Caco-2 (cell line): Measurements from ENCODE around the gene GRN. TPM values are rescaled to one million over a fixed set of nuclear protein-coding genes. Genes with fewer than 3 reads are reported as not detected.
A peak's percentile ranks its signal among the peaks of the same experiment; 100 is the strongest.
"Not testable (repeated sequence)": the region's sequence is repeated elsewhere in the genome, so short reads cannot be mapped to it uniquely, and the experiment has no call there.

Source experiments
- BruUV-seq: library from RNA; stranded (reverse); fragments of 400-500 nt; replicated peaks from 2 replicates; lab custom pipeline; 2021; lab: Mats Ljungman, UMichigan
- CTCF ChIA-PET: fragments of 300-600 bp; sonication (Branson Sonifier 250); formaldehyde crosslinking; loops from one replicate; lab custom pipeline; 2022; ENCODE audit warnings: antibody characterized with exemption; lab: Charles Lee
- POLR2A ChIA-PET: fragments of 300-600 bp; sonication (Branson Sonifier 250); formaldehyde crosslinking; loops from one replicate; lab custom pipeline; 2022; ENCODE audit warnings: antibody characterized with exemption; lab: Charles Lee
- DNase-seq, 2 experiments: peaks; one replicate each; pipeline versions ENCODE4 v3.0.0 to v3.0.0-alpha.2; 2020 to 2022
- H3K27me3 ChIP-seq: replicated peaks from 2 replicates; pipeline ENCODE4 v1.6.0; 2011; ENCODE audit warnings: low read length; ENCODE audit not compliant: control insufficient read depth, insufficient read depth
- H3K36me3 ChIP-seq: 2 replicates; pipeline ENCODE4 v1.5.1; 2011; ENCODE audit warnings: low read length; ENCODE audit not compliant: control insufficient read depth, insufficient read depth
- H3K4me1 ChIP-seq: fragments of 250-450 bp; sonication (Bioruptor Pico); 2 replicates; pipeline ENCODE4 v1.5.1; 2020; ENCODE audit warnings: mild to moderate bottlenecking
- H3K4me3 ChIP-seq: 2 replicates; pipeline ENCODE4 v1.5.1; 2011; ENCODE audit warnings: low read depth, mild to moderate bottlenecking, control low read depth, low read length
- H3K9me3 ChIP-seq: fragments of 250-450 bp; sonication (Bioruptor Pico); 2 replicates; pipeline ENCODE4 v1.5.1; 2020; ENCODE audit warnings: mild to moderate bottlenecking, moderate library complexity
- H3K27ac Mint-ChIP-seq: one replicate; pipeline ENCODE4 v1.8.0; 2022; ENCODE audit warnings: mixed read lengths; ENCODE audit not compliant: unreplicated experiment
- H3K27me3 Mint-ChIP-seq: one replicate; pipeline ENCODE4 v1.8.0; 2022; ENCODE audit warnings: mixed read lengths; ENCODE audit not compliant: insufficient read depth, unreplicated experiment
- H3K36me3 Mint-ChIP-seq: one replicate; pipeline ENCODE4 v1.8.0; 2022; ENCODE audit warnings: mild to moderate bottlenecking, mixed read lengths; ENCODE audit not compliant: insufficient read depth, unreplicated experiment
- H3K4me1 Mint-ChIP-seq: one replicate; pipeline ENCODE4 v1.8.0; 2022; ENCODE audit warnings: low read depth, mixed read lengths; ENCODE audit not compliant: unreplicated experiment
- H3K4me3 Mint-ChIP-seq: one replicate; pipeline ENCODE4 v1.8.0; 2022; ENCODE audit warnings: mild to moderate bottlenecking, moderate library complexity, mixed read lengths; ENCODE audit not compliant: unreplicated experiment
- H3K9me3 Mint-ChIP-seq: one replicate; pipeline ENCODE4 v1.8.0; 2022; ENCODE audit warnings: mixed read lengths; ENCODE audit not compliant: unreplicated experiment
- intact Hi-C: fragments of 100-400 bp; cut with micrococcal nuclease; formaldehyde crosslinking; loops from one replicate; pipeline ENCODE4 v1.10.0; 2022; ENCODE audit not compliant: unreplicated experiment
- total RNA-seq: library from RNA; stranded (reverse); gene quantifications from 2 replicates; pipeline ENCODE4 v1.2.3, GENCODE V29; 2022
- TF ChIP-seq, protein P1 (sequence below), 2 experiments: fragments of 200-600 bp in 1 of 2; IDR thresholded peaks; 1 replicate in 1 of 2; 2 replicates in 1 of 2; pipeline versions ENCODE4 v1.5.1 to v1.8.0; 2011 to 2022; ENCODE audit warnings: antibody characterized with exemption in 1 of 2, control low read depth in 1 of 2, inconsistent platforms in 1 of 2, low read depth in 1 of 2, low read length in 1 of 2, mild to moderate bottlenecking in 1 of 2, moderate library complexity in 1 of 2; ENCODE audit not compliant: insufficient read depth in 1 of 2, severe bottlenecking in 1 of 2, unreplicated experiment in 1 of 2

GRN gene
- total RNA-seq, 1 experiment from 2014 or later, result 167 TPM

GRCh38 chr17:44362459-44362948, 17.4 kb downstream of the GRN start:
- H3K4me3 ChIP-seq, result peak overlapping the region; percentile 69
- H3K4me1 ChIP-seq, result peaks cover 10% of the 10 kb centered on the region; the same call in 1 of the 2 replicates
- H3K4me1 Mint-ChIP-seq, result peaks cover 17% of the 10 kb centered on the region
- ChIA-PET CTCF (interaction anchor here (1.5 to 1.9 kb wide), 5 partner anchors 9 to 161 kb away, joined by 4 to 13 read pairs (median 9); partner anchors contain the start of gene GRN), POLR2A (interaction anchor here (1.0 kb wide), 1 partner anchor 181 kb away, joined by 4 read pairs; no protein-coding TSS in a partner anchor)
- intact Hi-C loops, result no loop called here
- H3K27ac Mint-ChIP-seq, result no peak overlapping the region
- H3K27me3 Mint-ChIP-seq, result peaks cover 7% of the 10 kb centered on the region
- H3K36me3 ChIP-seq, result no peaks in the 10 kb centered on the region
- TF ChIP-seq, protein P1, sequence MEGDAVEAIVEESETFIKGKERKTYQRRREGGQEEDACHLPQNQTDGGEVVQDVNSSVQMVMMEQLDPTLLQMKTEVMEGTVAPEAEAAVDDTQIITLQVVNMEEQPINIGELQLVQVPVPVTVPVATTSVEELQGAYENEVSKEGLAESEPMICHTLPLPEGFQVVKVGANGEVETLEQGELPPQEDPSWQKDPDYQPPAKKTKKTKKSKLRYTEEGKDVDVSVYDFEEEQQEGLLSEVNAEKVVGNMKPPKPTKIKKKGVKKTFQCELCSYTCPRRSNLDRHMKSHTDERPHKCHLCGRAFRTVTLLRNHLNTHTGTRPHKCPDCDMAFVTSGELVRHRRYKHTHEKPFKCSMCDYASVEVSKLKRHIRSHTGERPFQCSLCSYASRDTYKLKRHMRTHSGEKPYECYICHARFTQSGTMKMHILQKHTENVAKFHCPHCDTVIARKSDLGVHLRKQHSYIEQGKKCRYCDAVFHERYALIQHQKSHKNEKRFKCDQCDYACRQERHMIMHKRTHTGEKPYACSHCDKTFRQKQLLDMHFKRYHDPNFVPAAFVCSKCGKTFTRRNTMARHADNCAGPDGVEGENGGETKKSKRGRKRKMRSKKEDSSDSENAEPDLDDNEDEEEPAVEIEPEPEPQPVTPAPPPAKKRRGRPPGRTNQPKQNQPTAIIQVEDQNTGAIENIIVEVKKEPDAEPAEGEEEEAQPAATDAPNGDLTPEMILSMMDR (IDR thresholded peaks at IDR 0.05; ENCODE audit: insufficient read depth in 1 of 2, low read depth in 1 of 2, low read length in 1 of 2, severe bottlenecking in 1 of 2, unreplicated experiment in 1 of 2), result no peak
- 0 out of 2 replicates have a peak, but pooled peaks cover 1% of the 10 kb centered on the region for H3K27me3 ChIP-seq
- no peaks in the 10 kb centered on the region for H3K36me3 Mint-ChIP-seq
- H3K4me3 Mint-ChIP-seq, result peak overlapping the region; percentile 70
- BruUV-seq, result no TSS peak
- no peaks in the 10 kb centered on the region for H3K9me3 ChIP-seq
- no peaks in the 10 kb centered on the region for H3K9me3 Mint-ChIP-seq
- DNase-seq, result peak in 1 of 2 experiments; percentile 31

- Mint-ChIP-seq H3K9me3 (no peaks in the 10 kb centered on the region), H3K27me3 (peaks cover 7% of the 10 kb centered on the region), H3K4me1 (peaks cover 17% of the 10 kb centered on the region), H3K4me3 (peak overlapping the region; percentile 70), H3K27ac (no peak overlapping the region), H3K36me3 (no peaks in the 10 kb centered on the region)
- TF ChIP-seq, protein P1 (IDR thresholded peaks at IDR 0.05; ENCODE audit: insufficient read depth in 1 of 2, low read depth in 1 of 2, low read length in 1 of 2, severe bottlenecking in 1 of 2, unreplicated experiment in 1 of 2), result no peak
- no TSS peak for BruUV-seq
- DNase-seq, result peak; percentile 37 to 38
- ChIA-PET POLR2A (interaction anchor here (0.6 to 1.0 kb wide), 5 partner anchors 10 to 900 kb away, joined by 3 to 7 read pairs (median 5); no protein-coding TSS in a partner anchor), CTCF (interaction anchor here (0.6 to 1.9 kb wide), 13 partner anchors 9 to 1434 kb away, joined by 3 to 13 read pairs (median 7); partner anchors contain the start of genes GRN and SLC25A39)
- Histone ChIP-seq H3K36me3 (no peaks in the 10 kb centered on the region), H3K9me3 (no peaks in the 10 kb centered on the region), H3K4me3 (peak overlapping the region; percentile 69), H3K4me1 (peaks cover 10% of the 10 kb centered on the region; the same call in 1 of the 2 replicates), H3K27me3 (0 out of 2 replicates have a peak, but pooled peaks cover 1% of the 10 kb centered on the region)
- intact Hi-C loops, result no loop called here
These were observed 18.0 kb downstream of the GRN start for GRCh38 chr17:44362949-44363612.

DNA sequence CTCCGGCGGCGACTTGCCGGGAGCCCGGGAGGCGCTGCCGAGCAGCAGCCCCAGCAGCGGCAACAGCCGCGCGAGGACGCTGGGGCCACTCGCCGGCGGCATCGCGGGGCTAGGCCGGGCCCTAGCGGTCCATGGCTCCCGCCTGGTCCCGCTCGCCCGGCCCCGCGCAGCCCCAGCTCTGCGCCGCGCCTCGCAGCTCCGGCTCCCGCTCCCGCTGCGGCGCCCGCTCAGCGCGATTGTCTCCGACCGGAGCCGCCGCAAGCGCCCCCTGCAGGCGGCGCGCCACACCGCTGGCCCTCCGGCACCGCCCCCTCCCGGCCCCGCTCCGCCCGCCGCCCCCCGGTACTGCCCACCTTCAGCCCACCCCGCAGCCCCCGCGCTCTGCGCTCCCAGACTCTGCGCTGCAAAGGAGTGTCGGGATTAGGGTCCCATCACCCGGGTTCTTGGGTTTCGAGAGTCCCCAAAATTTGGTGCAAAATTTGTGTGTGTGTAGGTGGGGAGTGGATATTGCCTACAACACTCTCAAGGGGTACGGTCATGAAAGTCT, 18.6 kb downstream of the GRN start, which contains the start of gene FAM171A2:
TSS of gene FAM171A2 (minus strand) at position 241 of the 547 bp plus-strand sequence. CDS start at position 102, 139 bp downstream.
- Histone ChIP-seq H3K9me3 (no peaks in the 10 kb centered on the region), H3K36me3 (no peaks in the 10 kb centered on the region), H3K4me3 (peak within 1 kb of the TSS; percentile 69), H3K4me1 (peaks cover 10% of the 10 kb centered on the region; the same call in 1 of the 2 replicates), H3K27me3 (0 out of 2 replicates have a peak, but pooled peaks cover 1% of the 10 kb centered on the region)
- H3K9me3 Mint-ChIP-seq, result no peaks in the 10 kb centered on the region
- peaks cover 10% of the 10 kb centered on the region for H3K27me3 Mint-ChIP-seq
- intact Hi-C loops, result no loop called here
- ChIA-PET CTCF (interaction anchor here (0.6 to 1.9 kb wide), 15 partner anchors 8 to 1434 kb away, joined by 3 to 13 read pairs (median 6); partner anchors contain the start of genes GRN and SLC25A39), POLR2A (interaction anchor here (0.6 to 1.0 kb wide), 5 partner anchors 10 to 900 kb away, joined by 3 to 7 read pairs (median 5); no protein-coding TSS in a partner anchor)
- TF ChIP-seq, protein P1 (IDR thresholded peaks at IDR 0.05; ENCODE audit: insufficient read depth in 1 of 2, low read depth in 1 of 2, low read length in 1 of 2, severe bottlenecking in 1 of 2, unreplicated experiment in 1 of 2), result peak; percentile 55 to 80
- BruUV-seq, result no TSS peak
- H3K27ac Mint-ChIP-seq, result no peak within 1 kb of the TSS
- H3K36me3 Mint-ChIP-seq, result no peaks in the 10 kb centered on the region
- peak within 1 kb of the TSS; percentile 70 for H3K4me3 Mint-ChIP-seq
- peaks cover 17% of the 10 kb centered on the region for H3K4me1 Mint-ChIP-seq
- peak; percentile 49 to 83 for DNase-seq

- Mint-ChIP-seq H3K4me1 (peaks cover 17% of the 10 kb centered on the region), H3K4me3 (peak overlapping the region; percentile 70)
- H3K27ac Mint-ChIP-seq, H3K9me3 Mint-ChIP-seq, H3K27me3 Mint-ChIP-seq, POLR2A ChIA-PET, intact Hi-C loops, H3K4me3 ChIP-seq, DNase-seq, H3K27me3 ChIP-seq, BruUV-seq, H3K9me3 ChIP-seq, H3K36me3 Mint-ChIP-seq, H3K36me3 ChIP-seq: not testable (repeated sequence)
- peaks cover 10% of the 10 kb centered on the region; the same call in 1 of the 2 replicates for H3K4me1 ChIP-seq
- CTCF ChIA-PET, result interaction anchor here (0.6 kb wide), 1 partner anchor 23 kb away, joined by 4 read pairs; no protein-coding TSS in a partner anchor
These were observed 19.9 kb downstream of the GRN start for GRCh38 chr17:44365051-44365450.
